GOT3 (cell line): ENCODE results near the gene CCDC170.

ENCODE experiments used
- DNase-seq: peaks from one replicate; lab custom pipeline; 2025; ENCODE audit warnings: mixed read lengths; lab: John Stamatoyannopoulos, UW

The CCDC170 gene

DNA sequence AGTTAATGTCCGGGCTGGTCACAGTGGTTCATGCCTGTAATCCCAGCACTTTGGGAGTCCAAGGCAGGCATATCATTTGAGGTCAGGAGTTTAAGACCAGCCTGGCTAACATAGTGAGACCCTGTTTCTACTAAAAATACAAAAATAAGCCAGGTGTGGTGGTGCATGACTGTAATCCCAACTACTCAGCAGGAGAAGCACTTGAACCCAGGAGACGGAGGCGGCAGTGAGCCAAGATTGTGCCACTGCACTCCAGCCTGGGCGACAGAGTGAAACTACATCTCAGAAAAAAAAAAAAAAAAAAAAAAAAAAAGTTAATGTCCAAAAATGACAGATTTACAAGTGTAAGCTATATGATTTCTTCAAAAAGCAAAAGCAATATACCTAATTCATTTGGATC, 124.9 kb downstream of the CCDC170 start:
- no peak for DNase-seq

DNA sequence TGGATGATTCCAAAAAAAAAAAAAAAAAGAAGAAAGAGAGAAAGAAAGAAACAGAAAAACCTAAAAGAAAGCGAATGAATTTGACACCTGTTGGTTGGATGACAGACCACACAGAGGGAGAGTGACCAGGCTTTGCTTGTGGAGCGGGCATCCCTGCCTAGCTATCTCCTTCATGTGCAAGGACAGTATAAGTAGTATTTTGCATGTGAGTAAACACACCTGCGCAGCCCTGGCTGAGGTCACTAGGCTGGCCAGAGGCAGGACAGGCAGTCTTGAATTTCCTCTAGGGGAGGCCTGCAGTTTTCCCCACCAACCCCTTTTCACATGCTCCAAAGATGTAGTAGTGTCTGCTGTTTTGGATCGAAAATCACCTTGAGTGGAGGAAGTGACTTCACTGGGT, 126.4 kb downstream of the CCDC170 start:
- DNase-seq = no peak

DNA sequence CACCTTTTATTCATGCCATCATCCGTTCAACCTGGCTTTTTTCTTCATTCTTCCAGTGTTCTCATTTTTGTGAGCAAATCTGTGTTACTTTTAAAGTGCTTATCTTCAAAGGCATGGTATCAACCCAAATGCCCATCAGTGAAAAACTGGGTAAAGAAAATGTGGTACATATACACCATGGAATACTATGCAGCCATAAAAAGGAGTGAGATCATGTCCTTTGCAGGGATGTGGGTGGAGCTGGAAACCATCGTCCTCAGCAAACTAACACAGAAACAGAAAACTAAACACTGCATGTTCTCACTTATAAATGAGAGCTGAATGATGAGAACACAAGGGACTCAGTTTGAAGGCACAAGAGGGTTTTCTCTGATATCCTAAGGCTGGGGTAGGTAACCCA, 130.3 kb downstream of the CCDC170 start:
- DNase-seq = no peak

DNA sequence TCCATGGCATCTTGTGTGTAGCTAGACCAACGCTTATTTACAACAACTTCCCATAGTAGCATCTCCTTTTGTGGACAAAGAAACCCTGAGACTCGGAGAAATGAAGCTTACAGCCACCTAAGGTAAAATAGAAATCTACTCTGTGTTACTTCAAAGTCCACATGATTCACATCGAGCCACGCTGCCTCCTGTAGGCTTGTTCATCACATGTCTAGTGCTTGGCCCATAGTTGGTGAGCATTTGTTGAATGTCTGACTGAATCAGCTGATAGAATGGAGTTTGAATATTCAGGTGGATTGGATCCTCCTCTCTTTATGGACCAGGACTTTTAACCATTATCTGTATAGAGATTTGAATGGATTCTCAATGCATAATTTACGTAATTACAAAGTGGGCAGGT, 130.7 kb downstream of the CCDC170 start:
- DNase-seq = no peak

- DNase-seq = no peak
These were observed 131.2 kb downstream of the CCDC170 start for GRCh38 chr6:151624900-151625536.

DNA sequence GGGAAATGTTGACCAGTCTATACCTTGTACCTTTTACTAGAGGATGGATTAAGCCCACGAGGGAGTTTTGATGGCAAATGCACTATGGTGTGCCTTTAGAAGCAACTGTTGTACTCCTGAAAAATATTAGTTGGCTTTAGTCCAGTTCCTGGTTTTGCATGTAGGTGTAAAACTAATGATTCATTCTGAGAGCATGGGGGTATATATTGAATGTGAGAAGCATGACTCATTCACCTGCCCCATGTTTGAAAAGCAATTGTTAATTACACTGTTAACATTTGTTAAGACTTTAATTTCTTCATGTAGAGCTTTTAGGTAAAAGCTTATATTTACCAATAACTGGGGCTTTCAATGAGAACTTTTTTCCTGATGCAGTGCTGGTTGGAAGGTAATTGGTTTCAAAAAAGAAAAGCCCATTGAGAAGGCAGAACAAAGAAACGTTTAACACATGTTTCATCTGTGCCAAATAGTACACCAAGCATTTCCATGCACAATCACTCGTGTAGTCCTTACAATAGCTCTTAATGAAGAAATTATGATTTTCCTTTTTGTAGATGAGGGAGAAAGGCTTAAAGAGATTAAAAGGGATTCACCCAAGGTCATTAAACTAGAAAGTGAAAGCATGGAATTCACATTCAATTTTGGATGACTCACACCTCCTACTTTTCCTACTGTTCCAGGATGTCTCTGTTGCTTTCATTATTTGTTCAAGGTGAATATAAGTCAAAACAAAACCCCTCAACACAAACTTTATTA, 134.1 kb downstream of the CCDC170 start:
- DNase-seq = no peak

DNA sequence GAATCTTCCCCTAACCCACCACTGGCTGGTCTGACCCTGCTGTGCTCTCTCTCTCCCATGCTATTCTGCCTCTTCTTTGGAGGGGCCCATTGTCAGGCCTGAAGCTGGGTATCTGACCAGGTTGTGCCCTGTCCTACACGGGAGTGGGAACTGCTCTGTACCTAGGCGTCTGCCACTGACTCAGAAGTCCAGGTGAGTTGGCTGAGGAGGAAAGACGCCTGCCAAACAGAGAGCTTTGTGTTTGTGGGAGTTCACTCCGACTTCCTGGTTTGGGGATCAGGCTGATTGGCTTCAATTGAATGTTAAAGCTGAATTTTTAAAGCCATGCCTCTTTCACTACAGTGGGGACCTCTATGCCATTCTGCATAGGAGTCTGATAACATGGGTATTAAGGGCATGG, 136.0 kb downstream of the CCDC170 start:
- no peak for DNase-seq

- no peak for DNase-seq
These were observed 136.6 kb downstream of the CCDC170 start for GRCh38 chr6:151630387-151630786.

DNA sequence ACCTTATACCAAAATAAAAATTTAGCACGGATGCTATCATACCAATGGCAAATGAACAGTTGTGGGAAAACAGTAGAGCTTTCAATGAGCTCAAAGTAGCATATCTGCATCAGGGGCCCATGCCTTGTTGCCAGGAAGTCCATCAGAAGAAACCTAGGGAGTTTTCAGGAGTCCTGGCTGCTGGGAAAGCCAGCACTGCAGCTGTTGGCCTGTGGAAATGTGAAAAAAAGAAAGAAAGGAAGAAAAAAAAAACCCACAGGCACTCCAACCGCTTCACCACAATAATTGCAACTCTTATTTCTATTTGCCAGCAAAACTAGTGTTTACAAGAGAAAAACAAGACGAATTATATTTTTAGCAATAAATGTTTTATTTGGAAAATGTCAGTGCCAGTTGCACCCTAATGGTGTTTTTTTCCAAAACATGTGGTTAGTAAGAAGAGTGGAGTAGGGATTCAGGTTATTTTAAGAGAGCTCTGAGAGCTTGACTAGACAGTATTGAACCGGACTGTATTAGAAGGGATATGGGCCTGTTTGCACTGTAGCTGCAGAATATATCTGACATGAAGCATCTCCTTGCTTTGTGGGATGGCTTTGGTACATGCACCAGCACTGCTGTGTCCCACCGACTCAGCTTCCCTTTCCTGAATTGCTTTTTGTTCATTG, 137.3 kb downstream of the CCDC170 start:
- no peak for DNase-seq

GRCh38 chr6:151632415-151632987, 138.7 kb downstream of the CCDC170 start:
- DNase-seq = no peak

- no peak for DNase-seq
These were observed 139.9 kb downstream of the CCDC170 start for GRCh38 chr6:151633526-151634335.

GRCh38 chr6:151634336-151634720, 140.5 kb downstream of the CCDC170 start:
- DNase-seq = no peak

GRCh38 chr6:151635741-151636140, 141.9 kb downstream of the CCDC170 start:
- DNase-seq = no peak

- DNase-seq = no peak
These were observed 144.0 kb downstream of the CCDC170 start for GRCh38 chr6:151637814-151638213.

- DNase-seq = no peak
These were observed 145.9 kb downstream of the CCDC170 start for GRCh38 chr6:151639750-151640149.

- no peak for DNase-seq
These were observed 147.2 kb downstream of the CCDC170 start for GRCh38 chr6:151641028-151641427.

GRCh38 chr6:151647976-151648639, 154.3 kb downstream of the CCDC170 start:
- no peak for DNase-seq

- no peak for DNase-seq
These were observed 156.0 kb downstream of the CCDC170 start for GRCh38 chr6:151649835-151650234.

DNA sequence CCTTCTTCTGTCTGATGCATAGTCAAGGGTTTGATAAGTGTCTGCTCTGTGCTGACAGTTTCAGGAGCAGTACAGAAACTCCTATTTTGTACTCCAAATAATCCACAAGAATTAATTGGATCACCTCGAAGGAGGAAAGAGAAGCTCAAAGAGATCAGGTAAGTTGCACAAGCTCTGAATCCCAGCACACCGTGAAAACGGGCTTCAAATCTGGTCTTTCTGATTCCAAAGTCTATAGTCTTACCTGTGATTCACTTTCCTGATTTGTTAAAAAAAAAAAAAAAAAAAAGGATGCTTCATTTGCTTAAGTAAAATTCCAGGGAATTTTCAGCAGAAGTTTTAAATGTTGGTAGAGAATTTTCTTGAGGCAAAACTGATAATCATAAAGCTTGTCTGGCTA, 157.8 kb downstream of the CCDC170 start:
- DNase-seq = no peak

DNA sequence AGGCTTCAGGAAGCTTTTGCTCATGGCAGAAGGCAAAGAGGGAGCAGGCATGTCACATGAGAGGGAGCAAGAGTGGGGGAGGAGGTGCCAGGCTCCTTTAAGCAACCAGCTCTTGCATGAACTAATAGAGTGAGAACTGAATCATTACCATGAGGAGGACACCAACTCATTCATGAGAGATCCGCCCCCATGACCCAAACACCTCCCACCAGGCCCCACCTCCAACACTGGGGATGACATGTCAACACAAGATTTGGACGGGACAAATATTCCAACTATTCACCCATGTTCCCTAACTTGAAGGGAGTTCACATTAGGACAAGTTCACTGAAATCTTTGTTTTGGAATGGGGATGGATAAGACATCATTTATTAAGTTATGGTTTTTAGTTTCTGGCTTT, 158.5 kb downstream of the CCDC170 start:
- no peak for DNase-seq

DNA sequence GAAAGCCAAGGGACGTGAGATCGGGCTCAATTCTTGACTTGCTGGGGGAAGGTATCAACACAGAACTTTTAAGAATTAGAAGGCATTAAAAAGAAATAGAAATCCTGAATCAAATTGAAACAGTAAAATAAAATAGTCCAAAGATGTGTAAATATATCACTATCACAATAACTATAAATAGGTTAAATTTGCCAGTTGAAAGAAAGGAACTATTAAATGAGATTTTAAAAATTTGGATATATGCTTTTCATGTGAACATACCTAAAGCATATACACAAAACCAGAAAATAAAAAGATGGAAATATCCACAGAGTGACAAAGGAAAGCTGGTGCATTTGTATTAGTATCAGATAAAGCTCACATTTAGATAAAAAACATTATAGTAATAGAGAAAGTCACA, 161.3 kb downstream of the CCDC170 start:
- DNase-seq = no peak

GRCh38 chr6:151656392-151656791, 162.6 kb downstream of the CCDC170 start:
- DNase-seq = no peak
